GM21515 (cell line): ENCODE measurements around the gene LRRC46.
A peak's percentile ranks its signal among the peaks of the same experiment; 100 is the strongest.

Experiments used
- ATAC-seq: cut with Tn5 transposase; IDR thresholded peaks from one replicate; pipeline ENCODE4 v1.9.1; 2021; ENCODE audit not compliant: unreplicated experiment

LRRC46 gene

GRCh38 chr17:47831003-47831933 lies at the start of gene LRRC46, which contains the start of gene MRPL10:
Gene LRRC46 (plus strand): TSS chr17:47831670. CDS start chr17:47831990, 320 bp downstream.
Gene MRPL10 (minus strand): TSS chr17:47831541. CDS start chr17:47831511, 30 bp downstream.
- ATAC-seq = peak; percentile 79

DNA sequence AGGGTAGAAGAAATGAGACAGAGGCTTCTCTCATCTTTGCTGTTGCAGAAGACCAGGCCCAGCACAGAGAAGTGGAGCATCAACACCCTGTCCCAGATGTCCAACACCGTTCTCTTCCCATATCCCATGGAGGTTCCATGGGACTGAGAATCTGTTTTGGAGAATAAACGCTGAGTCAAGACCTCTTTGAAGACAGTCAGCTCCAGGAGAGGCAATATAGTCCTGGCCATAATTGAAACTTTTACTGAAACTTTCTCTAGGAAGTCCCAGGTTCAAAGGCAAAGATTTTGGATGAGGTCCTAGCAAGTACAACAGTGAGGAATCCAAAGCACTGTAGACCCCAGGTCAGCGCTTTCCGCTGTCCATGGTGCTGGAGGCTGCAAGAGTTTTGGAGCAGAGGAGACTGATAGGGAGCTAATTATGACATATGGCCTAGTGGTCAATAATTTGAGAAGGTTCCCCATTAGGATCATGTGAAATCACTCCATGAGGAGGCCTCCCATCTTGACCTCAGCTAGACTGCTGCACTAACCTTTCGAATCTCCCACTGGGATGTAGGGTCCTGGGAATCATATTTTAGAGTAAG lies 45.8 kb upstream of the LRRC46 start:
- ATAC-seq = no peak

GRCh38 chr17:47789611-47790561 lies 41.6 kb upstream of the LRRC46 start:
- ATAC-seq = no peak

DNA sequence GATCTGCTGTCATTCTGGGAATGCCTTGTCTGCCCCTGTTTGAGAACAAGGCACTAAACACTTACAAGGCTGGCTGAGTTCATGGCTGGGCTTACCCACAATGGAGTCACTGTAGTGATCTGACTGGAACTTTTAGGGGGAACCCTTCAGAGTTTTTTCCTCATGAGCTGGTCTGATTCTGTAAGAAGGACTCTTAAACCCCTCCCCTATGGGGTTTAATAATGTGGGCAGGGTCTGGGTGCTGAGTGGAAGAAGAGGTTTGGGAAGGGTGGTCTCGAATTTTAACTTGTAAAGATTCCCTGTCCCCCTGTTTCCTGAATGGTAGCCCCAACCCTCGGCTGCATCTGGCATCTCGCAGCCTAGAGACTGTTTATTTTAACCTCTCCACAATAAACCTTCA lies 40.4 kb upstream of the LRRC46 start:
- ATAC-seq = no peak

DNA sequence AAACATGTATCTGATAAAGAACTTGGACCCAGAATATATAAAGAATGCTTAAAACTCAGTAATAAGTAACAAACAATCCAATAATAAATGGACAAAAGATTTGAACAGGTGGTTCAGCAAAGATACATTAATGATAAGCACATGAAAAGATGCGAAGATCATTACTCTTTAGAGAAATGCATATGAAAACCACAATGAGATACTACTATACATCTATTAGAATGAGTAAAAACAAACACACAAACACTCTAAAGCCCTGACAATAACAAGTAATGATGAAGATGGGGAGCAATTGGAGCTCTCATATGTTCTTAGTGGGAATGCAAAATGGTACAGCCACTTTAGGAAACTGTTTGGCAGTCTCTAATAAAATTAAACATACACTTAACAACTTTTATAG lies 39.0 kb upstream of the LRRC46 start:
- ATAC-seq = no peak

DNA sequence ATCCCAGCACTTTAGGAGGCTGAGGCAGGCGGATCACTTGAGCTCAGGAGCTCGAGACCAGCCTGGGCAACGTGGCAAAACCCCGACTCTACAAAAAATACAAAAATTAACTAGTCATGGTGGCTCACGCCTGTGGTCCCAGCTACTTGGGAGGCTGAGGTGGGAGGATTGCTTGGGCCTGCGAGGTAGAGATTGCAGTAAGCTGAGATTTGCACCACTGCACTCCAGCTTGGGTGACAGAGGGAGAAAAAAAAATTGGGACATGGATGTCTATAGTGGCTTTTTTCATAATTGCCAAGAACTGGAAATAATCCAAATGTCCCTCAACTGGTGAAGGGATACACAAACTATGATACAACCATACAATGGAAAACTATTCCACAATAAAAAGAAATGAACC lies 38.5 kb upstream of the LRRC46 start:
- no peak for ATAC-seq

- ATAC-seq = no peak
Measured at GRCh38 chr17:47797797-47798196, 33.7 kb upstream of the LRRC46 start.

DNA sequence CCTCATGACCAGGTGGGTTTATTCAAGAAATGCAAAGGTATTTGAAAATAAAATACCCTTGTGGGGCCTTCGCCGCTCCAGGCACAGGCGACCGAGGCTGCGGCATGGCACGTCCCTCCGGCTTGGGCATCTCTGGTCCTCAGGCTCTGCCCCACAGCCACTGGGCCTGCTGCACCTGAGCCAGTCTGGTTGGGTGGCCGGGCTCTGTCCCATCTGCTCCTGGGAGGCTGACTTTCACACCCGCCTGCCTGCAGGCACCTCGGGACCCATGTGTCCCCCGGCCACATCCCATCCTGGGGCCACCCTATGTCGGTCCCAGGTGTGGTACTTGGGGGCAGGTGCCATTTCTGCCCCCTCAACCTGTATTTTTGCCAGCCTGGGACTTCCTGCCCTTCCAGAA lies 30.8 kb upstream of the LRRC46 start:
- ATAC-seq = no peak

GRCh38 chr17:47801176-47801765 lies 30.2 kb upstream of the LRRC46 start:
- no peak for ATAC-seq

DNA sequence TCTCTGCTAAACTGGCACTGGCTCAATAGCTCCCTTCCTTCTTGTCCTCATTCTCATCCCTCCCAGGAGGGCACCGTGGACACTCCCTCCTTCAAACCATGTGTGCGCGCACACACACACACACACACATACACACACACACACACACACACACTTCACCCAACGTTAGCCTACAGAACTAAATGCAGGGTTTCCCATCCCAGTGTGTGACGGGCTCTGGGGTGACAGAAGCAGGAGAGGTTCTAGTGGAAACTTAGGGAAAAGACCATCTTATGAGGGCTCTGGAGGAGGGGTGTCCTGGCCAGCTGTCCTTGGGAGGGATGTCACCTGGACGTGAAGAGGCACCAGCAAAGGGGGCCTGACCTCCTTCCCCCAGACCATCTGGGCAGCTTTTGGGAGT lies 29.6 kb upstream of the LRRC46 start:
- no peak for ATAC-seq

DNA sequence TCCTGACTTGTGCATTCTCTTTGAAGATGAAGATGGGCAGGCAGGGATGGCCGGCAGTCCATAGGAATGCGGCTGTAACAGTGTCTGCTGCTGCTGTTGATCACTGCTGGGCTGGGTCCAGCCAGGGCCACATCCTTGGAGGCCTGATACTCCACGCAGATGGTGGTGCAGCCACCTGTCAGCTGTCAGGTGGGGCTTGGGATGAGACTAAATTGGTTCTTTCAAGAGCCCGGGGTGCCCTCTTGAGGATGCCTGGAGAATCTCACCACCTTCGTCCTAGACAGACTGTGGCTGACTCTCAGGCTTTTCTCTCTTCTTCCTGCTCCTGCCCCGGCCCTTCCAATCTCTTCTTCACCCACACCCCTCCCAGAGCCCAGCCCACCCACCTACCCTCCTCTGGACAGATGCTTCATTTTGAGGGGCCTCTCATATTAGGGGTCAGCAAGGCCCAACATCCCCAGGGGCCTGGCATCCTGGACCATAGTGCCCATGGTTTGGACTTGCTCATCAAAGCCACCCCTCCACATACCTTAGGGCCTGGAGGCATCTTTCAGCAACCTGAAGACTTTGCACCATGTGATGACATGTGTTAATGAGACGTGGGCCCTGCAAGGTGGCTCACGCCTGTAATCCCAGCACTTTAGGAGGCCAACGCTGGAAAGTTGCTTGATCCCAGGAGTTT lies 29.0 kb upstream of the LRRC46 start:
- no peak for ATAC-seq

GRCh38 chr17:47803201-47803600 lies 28.3 kb upstream of the LRRC46 start:
- no peak for ATAC-seq

DNA sequence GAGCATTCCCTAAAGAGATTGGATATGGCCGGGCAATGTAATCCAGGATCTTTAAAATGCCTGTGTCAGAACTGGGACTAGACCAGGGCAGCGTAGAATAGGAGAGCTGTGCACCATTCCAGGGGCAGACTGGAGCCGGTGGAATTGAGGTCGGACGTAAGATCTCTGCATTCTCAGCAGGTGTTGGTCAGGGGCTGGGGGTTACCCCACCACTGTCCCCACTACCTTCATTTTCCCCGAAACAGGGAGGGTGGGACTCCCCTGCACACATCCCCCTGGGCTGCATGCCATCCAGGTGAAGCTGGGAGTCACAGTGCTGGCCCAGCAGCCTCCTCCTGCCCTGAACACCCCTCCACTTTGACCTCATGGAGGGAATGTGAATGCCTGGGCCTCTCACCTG lies 27.7 kb upstream of the LRRC46 start:
- no peak for ATAC-seq

GRCh38 chr17:47804461-47804860 lies 27.0 kb upstream of the LRRC46 start:
- ATAC-seq = no peak

DNA sequence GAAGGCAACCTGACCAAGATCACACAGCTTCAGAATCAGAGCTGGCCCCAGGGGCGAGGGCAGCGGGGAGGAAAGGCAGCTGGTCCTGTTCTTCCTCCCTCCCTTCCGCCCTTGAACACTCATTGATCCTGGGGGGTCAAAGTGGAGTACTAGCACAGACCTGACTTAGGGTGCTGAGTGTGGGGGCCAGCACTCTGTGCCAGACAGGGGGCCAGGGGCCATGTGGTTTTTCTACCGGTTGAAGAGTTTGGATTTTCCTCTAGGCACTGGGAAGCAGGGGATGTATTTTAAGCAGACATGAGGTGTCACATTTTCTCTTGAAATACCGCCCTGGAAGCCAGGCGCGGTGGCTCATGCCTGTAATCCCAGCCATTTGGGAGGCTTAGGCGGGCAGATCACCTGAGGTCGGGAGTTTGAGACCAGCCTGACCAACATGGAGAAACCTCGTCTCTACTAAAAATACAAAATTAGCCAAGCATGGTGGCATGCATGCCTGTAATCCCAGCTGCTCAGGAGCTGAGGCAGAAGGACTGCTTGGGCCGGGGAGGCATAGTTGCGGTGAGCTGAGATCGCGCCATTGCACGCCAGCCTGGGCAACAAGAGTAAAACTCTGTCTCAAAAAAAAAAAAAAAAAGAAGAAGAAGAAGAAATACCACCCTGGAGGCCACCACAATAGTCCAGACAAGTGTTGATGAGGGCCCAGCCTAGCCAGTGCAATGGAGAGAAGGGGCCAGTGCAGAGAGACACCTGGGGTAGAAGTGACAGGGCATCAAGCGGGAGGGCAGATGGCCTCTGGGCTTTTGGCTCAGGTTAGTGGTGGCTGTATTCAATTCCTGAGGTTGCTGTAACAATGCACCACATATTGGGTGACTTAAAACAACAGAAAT lies 25.2 kb upstream of the LRRC46 start:
- ATAC-seq = no peak

DNA sequence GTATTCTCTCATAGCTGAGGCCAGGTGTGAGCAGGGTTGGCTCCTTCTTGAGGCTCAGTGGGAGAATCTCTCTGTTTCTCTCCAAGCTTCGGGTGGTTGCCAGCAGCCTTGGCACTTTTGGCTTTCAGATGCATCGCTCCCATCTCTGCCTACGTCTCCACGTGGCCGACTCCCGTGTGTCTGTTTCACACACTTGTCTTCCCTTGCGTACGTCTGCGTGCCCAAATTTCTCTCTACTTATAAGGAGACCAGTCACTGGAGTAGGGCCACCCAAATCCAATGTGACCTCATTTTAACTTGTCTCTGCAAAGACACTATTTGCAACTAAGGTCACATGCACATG lies 24.6 kb upstream of the LRRC46 start:
- ATAC-seq = no peak

DNA sequence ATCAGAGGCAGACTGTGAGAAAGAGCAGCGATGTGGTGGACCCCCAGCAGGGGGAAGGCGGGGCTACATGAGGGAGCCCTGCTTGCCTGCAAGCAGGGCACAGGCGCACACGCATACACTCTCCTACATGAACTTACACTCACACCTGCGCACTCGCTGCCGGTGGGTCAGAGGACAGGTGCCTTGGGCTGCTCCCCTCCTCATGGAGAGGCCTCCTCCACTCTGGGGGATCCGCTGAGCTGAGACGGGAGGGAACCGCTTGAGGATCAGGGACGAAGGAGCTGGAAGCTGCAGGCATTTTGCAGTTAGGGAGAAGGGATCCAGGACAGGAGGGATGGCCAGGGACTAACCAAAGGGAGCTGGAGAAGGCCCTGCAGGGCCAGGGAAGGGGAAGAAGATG lies 24.0 kb upstream of the LRRC46 start:
- ATAC-seq = no peak

DNA sequence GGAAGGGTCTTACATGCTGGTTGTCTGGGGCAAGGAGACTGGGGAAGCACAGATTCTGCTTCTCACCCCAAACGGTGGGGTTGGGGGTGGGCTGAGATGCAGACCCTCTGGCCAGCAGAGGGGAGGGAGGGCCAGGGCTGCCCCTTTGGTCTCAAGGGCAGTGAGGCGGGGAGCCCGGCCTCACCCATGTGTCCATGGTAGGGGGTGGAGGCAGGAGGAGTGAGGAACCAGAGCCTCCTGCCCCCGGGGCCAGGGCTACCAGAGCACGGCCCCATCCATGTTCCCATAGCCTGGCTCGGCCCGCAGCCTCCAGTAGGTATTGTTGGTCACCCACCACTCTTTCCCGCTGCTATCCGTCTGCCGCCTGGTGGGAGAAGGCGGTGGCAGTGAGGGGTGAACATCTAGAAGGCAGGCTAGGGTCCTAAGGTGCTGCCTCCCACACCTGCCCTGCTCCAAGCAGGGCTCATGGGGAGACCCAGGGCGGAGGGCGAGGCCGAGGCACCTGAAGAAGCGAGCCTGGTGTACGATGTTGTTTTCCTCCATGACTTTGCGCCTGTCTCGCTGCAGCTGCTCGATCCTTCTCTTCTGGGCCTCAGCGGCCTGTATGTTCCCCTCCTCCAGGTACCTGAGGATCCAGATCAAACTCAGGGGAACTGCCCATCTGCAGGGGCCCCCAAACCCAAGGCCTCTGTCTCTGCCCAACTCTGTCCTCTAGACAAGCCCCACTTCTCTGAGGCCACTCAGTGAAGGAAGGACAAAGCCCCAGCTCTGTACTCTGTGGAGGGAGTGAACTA lies 23.2 kb upstream of the LRRC46 start:
- no peak for ATAC-seq
